AG10803 (cell line): ENCODE data around the gene GMFB.

Experiments
- DNase-seq: peaks from one replicate; pipeline ENCODE4 v3.0.0; 2010; ENCODE audit warnings: low read depth
- H3K4me3 ChIP-seq: 2 replicates; pipeline ENCODE4 v1.5.1; 2011; ENCODE audit warnings: mild to moderate bottlenecking, low read length, control low read depth
- CTCF ChIP-seq: conservative IDR thresholded peaks from 2 replicates; pipeline ENCODE4 v1.5.1; 2011; ENCODE audit warnings: mild to moderate bottlenecking, low read length, control low read depth, inconsistent platforms

GMFB gene

GRCh38 chr14:54427871-54428270 lies 60.9 kb downstream of the GMFB start:
- no peak overlapping the region for H3K4me3 ChIP-seq
- TF ChIP-seq CTCF, result no peak
- no peak for DNase-seq

GRCh38 chr14:54425537-54426274 lies 63.1 kb downstream of the GMFB start:
- TF ChIP-seq CTCF, result no peak
- no peak for DNase-seq
- no peak overlapping the region for H3K4me3 ChIP-seq

- no peak overlapping the region for H3K4me3 ChIP-seq
- DNase-seq, result no peak
- no peak for TF ChIP-seq CTCF
Observed at GRCh38 chr14:54425068-54425467, 63.7 kb downstream of the GMFB start.
